Putamen (tissue), 1 donor: ENCODE results near the gene C14orf93.
"Not testable (repeated sequence)": the region's sequence is repeated elsewhere in the genome, so short reads cannot be mapped to it uniquely, and the experiment has no call there.

Experiments used
- DNase-seq: peaks from one replicate; pipeline ENCODE4 v3.0.0-alpha.2; 2016; ENCODE audit warnings: low spot score

The C14orf93 gene

GRCh38 chr14:23020143-23021128, 10.5 kb upstream of the C14orf93 start:
- no peak for DNase-seq

- DNase-seq = no peak
These were observed 8.2 kb upstream of the C14orf93 start for GRCh38 chr14:23018107-23018506.

GRCh38 chr14:23017091-23017490, 7.1 kb upstream of the C14orf93 start:
- peak; percentile 49 for DNase-seq

- no peak for DNase-seq
These were observed 5.7 kb upstream of the C14orf93 start for GRCh38 chr14:23015618-23016017.

GRCh38 chr14:23013749-23014054, 3.8 kb upstream of the C14orf93 start:
- not testable (repeated sequence) for DNase-seq

- no peak for DNase-seq
These were observed 3.3 kb upstream of the C14orf93 start for GRCh38 chr14:23013054-23013748.

GRCh38 chr14:23009483-23009938, 432 bp downstream of the C14orf93 start:
- DNase-seq = no peak

GRCh38 chr14:23008831-23009230, 1.1 kb downstream of the C14orf93 start:
- DNase-seq = no peak

GRCh38 chr14:23006544-23007419, 3.2 kb downstream of the C14orf93 start:
- peak; percentile 99 for DNase-seq

GRCh38 chr14:23006188-23006534, 3.8 kb downstream of the C14orf93 start:
- no peak for DNase-seq

GRCh38 chr14:23005451-23006187, 4.3 kb downstream of the C14orf93 start:
- DNase-seq = no peak

- DNase-seq = not testable (repeated sequence)
These were observed 5.7 kb downstream of the C14orf93 start for GRCh38 chr14:23004274-23004673.

GRCh38 chr14:23002592-23002991, 7.4 kb downstream of the C14orf93 start:
- DNase-seq = no peak

GRCh38 chr14:23000860-23001259, 9.1 kb downstream of the C14orf93 start:
- no peak for DNase-seq

- DNase-seq = no peak
These were observed 11.5 kb downstream of the C14orf93 start for GRCh38 chr14:22998329-22999012.

- no peak for DNase-seq
These were observed 12.1 kb downstream of the C14orf93 start for GRCh38 chr14:22997676-22998323.

GRCh38 chr14:22996768-22997654, 12.9 kb downstream of the C14orf93 start:
- DNase-seq = no peak

GRCh38 chr14:22995889-22996625, 13.9 kb downstream of the C14orf93 start:
- no peak for DNase-seq
